A673 (cell line): ENCODE data around the gene VTI1B. TPM values are rescaled to one million over a fixed set of nuclear protein-coding genes. Genes with fewer than 3 reads are reported as not detected.
"Not testable (repeated sequence)": the region's sequence is repeated elsewhere in the genome, so short reads cannot be mapped to it uniquely, and the experiment has no call there.

Experiments
- BruUV-seq: library from RNA; stranded (reverse); fragments of 400-500 nt; replicated peaks from 2 replicates; lab custom pipeline; 2021; lab: Mats Ljungman, UMichigan
- CTCF ChIA-PET: fragments of 300-600 bp; sonication (Branson Sonifier 250); formaldehyde crosslinking; loops from one replicate; lab custom pipeline; 2022; ENCODE audit warnings: antibody characterized with exemption; lab: Charles Lee
- POLR2A ChIA-PET: fragments of 300-600 bp; sonication (Branson Sonifier 250); formaldehyde crosslinking; loops from one replicate; lab custom pipeline; 2022; ENCODE audit warnings: antibody characterized with exemption; ENCODE audit not compliant: low non-redundant PET; lab: Charles Lee
- DNase-seq: peaks from one replicate; pipeline ENCODE4 v3.0.0-alpha.2; 2015; ENCODE audit warnings: low spot score
- H3K27ac ChIP-seq: fragments of 200-600 bp; sonication (generic); 2 replicates; pipeline ENCODE4 v1.5.1; 2016; ENCODE audit warnings: mixed run types, low read depth, mild to moderate bottlenecking, mixed read lengths, antibody characterized with exemption, low read length; ENCODE audit not compliant: poor library complexity, severe bottlenecking
- H3K27me3 ChIP-seq: fragments of 200-600 bp; sonication (generic); replicated peaks from 2 replicates; pipeline ENCODE4 v1.6.1; 2017; ENCODE audit warnings: mixed run types, low read depth, mild to moderate bottlenecking, mixed read lengths, antibody characterized with exemption, low read length; ENCODE audit not compliant: insufficient read depth, poor library complexity
- H3K36me3 ChIP-seq: fragments of 200-600 bp; sonication (generic); 2 replicates; pipeline ENCODE4 v1.6.1; 2016; ENCODE audit warnings: mixed run types, mild to moderate bottlenecking, mixed read lengths, antibody characterized with exemption, low read length; ENCODE audit not compliant: insufficient read depth, poor library complexity, severe bottlenecking
- H3K4me1 ChIP-seq: fragments of 200-600 bp; sonication (generic); 2 replicates; pipeline ENCODE4 v1.6.1; 2017; ENCODE audit warnings: mixed run types, mild to moderate bottlenecking, mixed read lengths, antibody characterized with exemption, low read length; ENCODE audit not compliant: insufficient read depth, poor library complexity, severe bottlenecking
- H3K4me3 ChIP-seq: fragments of 200-600 bp; sonication (generic); 2 replicates; pipeline ENCODE4 v1.5.1; 2016; ENCODE audit warnings: low read depth, mixed run types, mild to moderate bottlenecking, mixed read lengths, low read length; ENCODE audit not compliant: poor library complexity, severe bottlenecking
- H3K9me3 ChIP-seq: fragments of 200-600 bp; sonication (generic); 2 replicates; pipeline ENCODE4 v1.6.1; 2016; ENCODE audit warnings: mixed run types, low read depth, mild to moderate bottlenecking, mixed read lengths, antibody characterized with exemption, low read length; ENCODE audit not compliant: poor library complexity, severe bottlenecking
- CTCF ChIP-seq: fragments of 300-800, 200-600 bp; sonication (generic); conservative IDR thresholded peaks from 2 replicates; pipeline ENCODE4 v1.5.1; 2017; ENCODE audit warnings: low read depth, mild to moderate bottlenecking, antibody characterized with exemption, low read length, moderate library complexity, mixed read lengths
- EZH2 ChIP-seq: fragments of 200-600 bp; sonication (generic); IDR thresholded peaks from 2 replicates; pipeline ENCODE4 v1.6.1; 2017; ENCODE audit warnings: borderline replicate concordance, low read depth, mild to moderate bottlenecking, mixed read lengths, antibody characterized with exemption, low read length; ENCODE audit not compliant: poor library complexity, severe bottlenecking
- intact Hi-C: fragments of 100-400 bp; cut with micrococcal nuclease; formaldehyde crosslinking; loops from one replicate; pipeline ENCODE4 v1.10.0; 2022; ENCODE audit not compliant: unreplicated experiment
- total RNA-seq: library from RNA; stranded (reverse); gene quantifications from 2 replicates; pipeline ENCODE4 v1.2.3, GENCODE V29; 2021

VTI1B gene
- total RNA-seq, 1 experiment from 2014 or later = 123 TPM

DNA sequence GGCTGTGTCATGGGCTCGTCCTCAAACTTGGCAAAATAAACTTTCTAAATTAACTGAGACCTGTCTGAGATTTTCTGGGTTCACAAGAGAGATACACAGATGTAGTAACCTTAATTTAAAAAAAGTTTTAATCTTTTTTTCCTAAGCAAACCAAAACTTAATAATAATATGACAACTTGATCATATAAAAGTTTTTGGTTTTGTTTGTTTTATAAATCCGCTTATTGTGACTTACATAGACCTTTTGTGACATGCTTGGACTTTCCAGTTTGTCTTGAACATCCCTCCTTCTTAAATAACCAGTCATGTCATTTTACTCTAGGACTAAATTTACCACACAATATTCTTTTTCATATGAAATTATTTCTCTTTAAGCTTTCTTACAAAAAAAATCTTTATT lies 35.8 kb upstream of the VTI1B start:
- Histone ChIP-seq H3K9me3 (peaks cover 21% of the 10 kb centered on the region), H3K27me3 (no peaks in the 10 kb centered on the region), H3K4me3 (no peak overlapping the region), H3K36me3 (no peaks in the 10 kb centered on the region), H3K27ac (no peak overlapping the region), H3K4me1 (no peaks in the 10 kb centered on the region)
- intact Hi-C loops = no loop called here
- ChIA-PET POLR2A (no interaction called here), CTCF (no interaction called here)
- no TSS peak for BruUV-seq
- TF ChIP-seq EZH2 (no peak), CTCF (no peak)
- DNase-seq = peak; percentile 16

DNA sequence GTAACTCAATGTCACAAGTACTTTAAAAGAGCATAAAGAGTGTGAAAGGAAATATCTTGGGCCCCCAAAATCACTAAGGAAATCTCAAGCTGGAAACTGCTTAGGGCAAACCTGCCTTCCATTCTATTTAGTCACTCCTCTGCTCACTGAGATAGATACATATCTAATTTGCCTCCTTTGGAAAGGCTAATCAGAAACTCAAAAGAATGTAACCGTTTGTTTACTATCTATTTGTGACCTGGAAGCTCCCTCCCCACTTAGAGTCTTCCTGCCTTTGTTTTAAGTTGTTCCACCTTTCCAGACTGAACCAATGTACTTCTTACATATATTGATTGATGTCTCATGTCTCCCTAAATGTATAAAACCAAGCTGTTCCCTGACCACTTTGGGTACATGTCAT lies 35.4 kb upstream of the VTI1B start:
- H3K27me3 ChIP-seq, H3K4me3 ChIP-seq, BruUV-seq, H3K36me3 ChIP-seq, DNase-seq, H3K4me1 ChIP-seq, POLR2A ChIA-PET, CTCF ChIA-PET, H3K27ac ChIP-seq: not testable (repeated sequence)
- intact Hi-C loops = loop anchor here (10.0 kb wide), 1 partner anchor 185 kb away; no protein-coding TSS in a partner anchor
- H3K9me3 ChIP-seq = peaks cover 21% of the 10 kb centered on the region

- H3K36me3 ChIP-seq, DNase-seq, BruUV-seq, CTCF ChIA-PET, POLR2A ChIA-PET, H3K27me3 ChIP-seq, H3K4me3 ChIP-seq, H3K27ac ChIP-seq, H3K4me1 ChIP-seq: not testable (repeated sequence)
- H3K9me3 ChIP-seq = peaks cover 21% of the 10 kb centered on the region
- intact Hi-C loops = loop anchor here (10.0 kb wide), 1 partner anchor 185 kb away; no protein-coding TSS in a partner anchor
These were observed 34.9 kb upstream of the VTI1B start for GRCh38 chr14:67709346-67709745.

DNA sequence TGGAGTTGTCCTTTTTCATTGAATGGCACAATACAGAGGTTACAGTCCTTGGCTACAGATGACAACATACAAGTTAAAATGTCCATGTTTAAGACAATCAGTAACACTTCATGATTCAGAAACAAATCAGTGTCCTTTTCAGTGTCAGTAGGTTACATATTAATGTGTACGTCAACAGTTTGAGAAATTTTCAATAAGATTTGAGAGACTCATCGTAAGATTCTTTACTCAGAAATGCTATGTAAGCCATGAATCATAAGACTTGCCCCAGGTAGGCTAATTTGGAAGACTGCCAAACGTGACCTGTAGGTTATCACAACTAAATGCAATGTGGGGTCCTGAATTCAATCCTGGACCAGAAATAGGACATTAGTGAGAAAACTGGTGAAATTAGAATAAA lies 30.8 kb upstream of the VTI1B start:
- no peak overlapping the region for H3K4me3 ChIP-seq
- no peaks in the 10 kb centered on the region for H3K4me1 ChIP-seq
- TF ChIP-seq CTCF = no peak
- no peak for TF ChIP-seq EZH2
- no peak overlapping the region for H3K27ac ChIP-seq
- H3K9me3 ChIP-seq = peaks cover 18% of the 10 kb centered on the region
- H3K36me3 ChIP-seq = no peaks in the 10 kb centered on the region
- no TSS peak for BruUV-seq
- DNase-seq = no peak
- CTCF ChIA-PET = interaction anchor here (0.6 to 2.4 kb wide), 7 partner anchors 10 to 345 kb away, joined by 3 to 27 read pairs (median 13); partner anchors contain the start of genes ARG2, ATP6V1D, EIF2S1 and RDH11
- intact Hi-C loops = loop anchor here (2.0 to 10.0 kb wide), 2 partner anchors 180 to 278 kb away; no protein-coding TSS in a partner anchor
- POLR2A ChIA-PET = no interaction called here
- H3K27me3 ChIP-seq = no peaks in the 10 kb centered on the region
